GM18951 (cell line): ENCODE results near the gene C6orf118.

Source experiments
- POLR2A ChIP-seq: IDR thresholded peaks from 4 replicates; pipeline ENCODE4 v1.6.1; 2011; ENCODE audit warnings: mild to moderate bottlenecking; ENCODE audit not compliant: insufficient read length, insufficient read depth; ENCODE audit errors: extremely low read depth
- in situ Hi-C: fragments of 300-500 bp; cut with MboI; formaldehyde crosslinking; loops from one replicate; pipeline ENCODE4 v1.12.0; 2022; ENCODE audit warnings: low sequenced_read_pairs, mixed read lengths, inconsistent platforms; ENCODE audit not compliant: unreplicated experiment

Gene C6orf118

GRCh38 chr6:165274611-165275010 lies 34.8 kb downstream of the C6orf118 start:
- no peak for TF ChIP-seq POLR2A
- in situ Hi-C loops: no loop called here

- no peak for TF ChIP-seq POLR2A
- in situ Hi-C loops: no loop called here
Observed at GRCh38 chr6:165272585-165272984, 36.8 kb downstream of the C6orf118 start.

GRCh38 chr6:165268987-165269386 lies 40.4 kb downstream of the C6orf118 start:
- in situ Hi-C loops: no loop called here
- no peak for TF ChIP-seq POLR2A

GRCh38 chr6:165266621-165267020 lies 42.8 kb downstream of the C6orf118 start:
- in situ Hi-C loops: no loop called here
- TF ChIP-seq POLR2A: no peak

GRCh38 chr6:165266191-165266590 lies 43.2 kb downstream of the C6orf118 start:
- no peak for TF ChIP-seq POLR2A
- in situ Hi-C loops: no loop called here

- TF ChIP-seq POLR2A: no peak
- in situ Hi-C loops: no loop called here
Observed at GRCh38 chr6:165260462-165260861, 48.9 kb downstream of the C6orf118 start.

- in situ Hi-C loops: no loop called here
- TF ChIP-seq POLR2A: no peak
Observed at GRCh38 chr6:165249808-165250207, 59.6 kb downstream of the C6orf118 start.

- in situ Hi-C loops: no loop called here
- TF ChIP-seq POLR2A: no peak
Observed at GRCh38 chr6:165245701-165246100, 63.7 kb downstream of the C6orf118 start.

- no peak for TF ChIP-seq POLR2A
- in situ Hi-C loops: no loop called here
Observed at GRCh38 chr6:165245287-165245686, 64.1 kb downstream of the C6orf118 start.

GRCh38 chr6:165244524-165245247 lies 64.7 kb downstream of the C6orf118 start:
- in situ Hi-C loops: no loop called here
- no peak for TF ChIP-seq POLR2A

GRCh38 chr6:165243801-165244200 lies 65.6 kb downstream of the C6orf118 start:
- TF ChIP-seq POLR2A: no peak
- in situ Hi-C loops: no loop called here

- in situ Hi-C loops: no loop called here
- TF ChIP-seq POLR2A: no peak
Observed at GRCh38 chr6:165236326-165236725, 73.1 kb downstream of the C6orf118 start.

GRCh38 chr6:165232731-165233488 lies 76.5 kb downstream of the C6orf118 start:
- in situ Hi-C loops: no loop called here
- no peak for TF ChIP-seq POLR2A

- in situ Hi-C loops: no loop called here
- TF ChIP-seq POLR2A: no peak
Observed at GRCh38 chr6:165231581-165232561, 77.5 kb downstream of the C6orf118 start.
